Stimulated activated memory B cell treated with anti-CD40 and anti-IgM and Interleukin-4, amounts not matched to agents 10 μg/mL and 1 μg/mL and 100 μg/mL, for 72 hours (primary cell): ENCODE results near the gene CROCC.
"Not testable (repeated sequence)": the region's sequence is repeated elsewhere in the genome, so short reads cannot be mapped to it uniquely, and the experiment has no call there.

Experiments used
- ATAC-seq: fragments of 150-1000 bp; cut with Tn5 transposase; 2 replicates; pipeline ENCODE4 v1.10.0; 2021
- H3K27ac Mint-ChIP-seq: one replicate; pipeline ENCODE4 v1.8.0; 2022; ENCODE audit warnings: mild to moderate bottlenecking, mixed read lengths
- H3K27me3 Mint-ChIP-seq: one replicate; pipeline ENCODE4 v1.8.0; 2022; ENCODE audit warnings: mixed read lengths
- H3K36me3 Mint-ChIP-seq: one replicate; pipeline ENCODE4 v1.8.0; 2022; ENCODE audit warnings: mixed read lengths
- H3K4me1 Mint-ChIP-seq: one replicate; pipeline ENCODE4 v1.8.0; 2022; ENCODE audit warnings: mixed read lengths
- H3K4me3 Mint-ChIP-seq: one replicate; pipeline ENCODE4 v1.8.0; 2022; ENCODE audit warnings: mild to moderate bottlenecking, moderate library complexity, mixed read lengths
- H3K9me3 Mint-ChIP-seq: one replicate; pipeline ENCODE4 v1.8.0; 2022; ENCODE audit warnings: mixed read lengths

The CROCC gene

GRCh38 chr1:16920951-16921350 is 780 bp upstream of the CROCC start:
- H3K27me3 Mint-ChIP-seq, result no peaks in the 10 kb centered on the region
- H3K36me3 Mint-ChIP-seq, result no peaks in the 10 kb centered on the region
- no peaks in the 10 kb centered on the region for H3K9me3 Mint-ChIP-seq
- H3K4me3 Mint-ChIP-seq, result no peak overlapping the region
- ATAC-seq, result no peak
- no peak overlapping the region for H3K27ac Mint-ChIP-seq
- H3K4me1 Mint-ChIP-seq, result peaks cover 28% of the 10 kb centered on the region

GRCh38 chr1:16922466-16922865 is 735 bp downstream of the CROCC start:
- Mint-ChIP-seq H3K4me3 (no peak overlapping the region), H3K27ac (no peak overlapping the region), H3K36me3 (no peaks in the 10 kb centered on the region)

DNA sequence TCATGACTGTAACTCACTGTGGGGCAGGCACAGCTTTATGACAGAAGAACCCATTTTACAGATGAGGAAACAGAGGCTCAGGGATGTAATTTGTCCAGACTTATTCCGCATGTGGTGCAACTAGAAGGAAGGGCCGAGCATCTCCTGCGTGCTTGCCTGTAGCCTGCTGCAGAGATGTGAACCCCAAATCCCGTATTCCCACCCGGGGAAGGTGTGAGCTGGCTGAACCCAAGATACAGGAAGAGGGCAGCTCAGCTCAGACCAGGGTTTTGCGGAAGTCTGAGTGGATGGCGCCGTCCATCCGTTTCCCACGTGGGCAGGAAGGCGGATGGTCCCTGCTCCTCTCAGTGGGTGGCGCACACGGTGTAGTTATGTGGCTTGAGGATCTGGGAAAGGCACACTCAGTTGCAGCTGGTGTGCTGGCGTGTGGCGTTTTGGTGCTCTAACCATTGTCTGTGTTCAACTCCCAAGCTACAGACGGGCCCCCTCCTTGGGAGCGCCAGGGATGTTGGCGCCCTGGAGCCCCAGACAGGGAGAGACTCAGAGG is 1.2 kb downstream of the CROCC start:
- no peak overlapping the region for H3K4me3 Mint-ChIP-seq
- no peaks in the 10 kb centered on the region for H3K36me3 Mint-ChIP-seq
- ATAC-seq, result no peak
- H3K27me3 Mint-ChIP-seq, result no peaks in the 10 kb centered on the region
- H3K4me1 Mint-ChIP-seq, result peaks cover 32% of the 10 kb centered on the region
- H3K27ac Mint-ChIP-seq, result no peak overlapping the region
- H3K9me3 Mint-ChIP-seq, result no peaks in the 10 kb centered on the region

More at GRCh38 chr1:16922466-16922865, 735 bp downstream of the CROCC start:
- Mint-ChIP-seq H3K9me3 (no peaks in the 10 kb centered on the region), H3K4me1 (peaks cover 29% of the 10 kb centered on the region), H3K27me3 (no peaks in the 10 kb centered on the region)
- no peak for ATAC-seq

DNA sequence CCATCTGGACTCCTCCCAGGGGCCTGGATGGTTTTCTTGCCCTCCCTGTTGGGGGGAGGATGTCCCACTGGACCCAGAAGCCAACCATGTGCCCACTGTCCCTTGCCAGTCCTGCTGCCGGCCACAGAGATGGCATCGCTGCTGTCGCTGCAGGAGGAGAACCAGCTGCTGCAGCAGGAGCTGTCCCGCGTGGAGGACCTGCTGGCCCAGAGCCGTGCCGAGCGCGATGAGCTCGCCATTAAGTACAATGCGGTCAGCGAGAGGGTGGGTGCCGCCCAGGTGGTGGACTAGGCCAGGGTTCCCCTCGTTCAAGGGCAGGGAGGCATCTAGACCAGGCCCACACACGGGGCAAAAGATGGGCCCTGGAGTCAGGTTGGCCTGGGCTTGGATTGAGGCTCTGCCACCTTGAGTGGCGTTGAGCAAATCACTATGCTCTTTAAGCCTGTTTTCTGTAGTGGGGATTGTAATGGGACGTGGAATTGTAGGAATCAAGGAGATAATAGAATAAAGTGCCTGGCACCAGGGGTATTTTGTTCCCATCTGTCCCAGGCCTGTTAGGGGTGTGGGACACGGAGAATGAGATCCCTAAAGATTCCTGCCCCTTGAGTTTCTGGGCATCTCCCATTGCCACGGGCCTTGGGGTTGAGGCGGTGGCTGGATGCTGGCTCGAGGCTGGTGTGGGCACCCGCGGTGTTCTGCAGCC is 2.6 kb downstream of the CROCC start:
- no peak overlapping the region for H3K27ac Mint-ChIP-seq
- no peak for ATAC-seq
- no peak overlapping the region for H3K4me3 Mint-ChIP-seq
- no peaks in the 10 kb centered on the region for H3K27me3 Mint-ChIP-seq
- H3K36me3 Mint-ChIP-seq, result no peaks in the 10 kb centered on the region
- H3K4me1 Mint-ChIP-seq, result peaks cover 35% of the 10 kb centered on the region
- H3K9me3 Mint-ChIP-seq, result no peaks in the 10 kb centered on the region

- no peak for ATAC-seq
- H3K27me3 Mint-ChIP-seq, result no peaks in the 10 kb centered on the region
- H3K9me3 Mint-ChIP-seq, result no peaks in the 10 kb centered on the region
- no peaks in the 10 kb centered on the region for H3K36me3 Mint-ChIP-seq
- peak overlapping the region; percentile 55 for H3K27ac Mint-ChIP-seq
- H3K4me1 Mint-ChIP-seq, result peaks cover 35% of the 10 kb centered on the region
- H3K4me3 Mint-ChIP-seq, result no peak overlapping the region
These were observed 3.3 kb downstream of the CROCC start for GRCh38 chr1:16924919-16925477.

DNA sequence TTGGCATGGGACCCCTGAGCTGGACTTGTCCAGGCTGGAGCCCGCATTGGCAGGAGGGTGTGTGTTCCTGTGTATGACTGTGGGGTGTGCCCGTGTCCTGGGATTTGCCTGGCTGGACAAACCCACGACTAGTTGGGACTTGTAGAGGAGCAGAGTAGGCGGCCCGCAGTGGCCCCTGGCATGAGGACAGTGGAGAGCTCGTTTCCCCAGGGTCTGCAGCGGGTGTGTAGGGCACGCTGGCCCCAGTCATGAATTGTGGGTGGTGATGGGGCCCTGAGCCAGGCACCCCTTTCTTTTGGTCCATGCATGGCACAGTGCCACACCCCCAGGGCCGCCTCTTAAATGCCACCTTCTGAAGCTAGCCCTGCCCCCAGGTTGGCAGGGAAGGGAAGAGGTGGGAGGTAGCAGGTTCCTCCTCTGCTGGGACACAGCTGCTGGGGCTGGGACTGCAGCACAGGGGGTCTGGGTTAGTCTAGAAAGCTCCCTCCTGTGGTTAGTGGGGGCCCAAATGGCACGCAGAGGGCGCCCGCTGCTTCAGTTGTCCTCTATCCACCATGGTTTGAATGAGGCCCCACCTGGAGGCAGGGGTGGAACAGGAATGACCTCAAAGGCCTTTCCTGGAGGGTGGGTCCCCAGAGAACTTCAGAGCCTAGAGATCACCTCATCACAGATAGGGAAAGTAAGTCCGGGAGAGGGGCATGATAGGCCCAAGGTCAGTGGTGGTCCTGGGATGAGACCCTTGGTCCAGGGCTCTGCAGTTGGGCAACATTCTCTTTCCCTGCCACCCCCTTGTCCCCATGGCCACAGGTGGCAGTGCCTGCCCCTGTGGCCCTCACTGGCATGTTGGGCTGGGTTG is 4.1 kb downstream of the CROCC start:
- Mint-ChIP-seq H3K27me3 (no peaks in the 10 kb centered on the region), H3K27ac (peak overlapping the region; percentile 55), H3K36me3 (peaks cover 3% of the 10 kb centered on the region), H3K9me3 (no peaks in the 10 kb centered on the region), H3K4me1 (peaks cover 35% of the 10 kb centered on the region), H3K4me3 (no peak overlapping the region)
- ATAC-seq, result no peak

DNA sequence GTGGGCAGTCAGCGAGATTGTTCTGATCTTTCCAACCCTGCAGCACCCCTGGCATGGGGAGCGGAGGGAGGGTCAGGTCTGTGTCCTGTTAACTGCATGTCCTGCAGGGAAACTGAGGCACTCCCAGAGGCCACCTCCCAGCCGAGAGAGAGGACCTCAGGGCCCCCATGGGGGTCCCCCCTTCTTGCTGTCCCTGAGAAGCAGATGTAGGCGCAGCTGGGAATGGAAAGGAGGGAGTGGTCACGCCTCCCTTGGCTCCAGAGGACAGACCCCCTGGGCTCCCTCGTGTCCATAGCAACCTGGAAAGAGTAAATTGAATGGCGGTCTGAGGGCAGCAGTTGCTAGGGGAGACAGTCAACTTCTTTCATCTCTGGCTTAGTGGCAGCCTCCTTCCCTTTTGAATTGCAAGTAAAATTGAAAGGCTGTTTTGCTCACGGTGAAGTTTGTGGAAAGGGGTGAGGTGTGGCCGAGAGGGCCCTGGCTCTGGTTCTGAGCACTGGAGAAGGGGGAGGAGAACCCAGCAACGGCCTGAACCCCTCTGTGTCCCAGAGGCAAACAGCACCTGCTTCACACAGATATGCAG is 4.9 kb downstream of the CROCC start:
- Mint-ChIP-seq H3K36me3 (peaks cover 5% of the 10 kb centered on the region), H3K9me3 (no peaks in the 10 kb centered on the region), H3K4me3 (no peak overlapping the region), H3K27ac (no peak overlapping the region), H3K4me1 (peaks cover 31% of the 10 kb centered on the region), H3K27me3 (no peaks in the 10 kb centered on the region)
- ATAC-seq, result no peak

DNA sequence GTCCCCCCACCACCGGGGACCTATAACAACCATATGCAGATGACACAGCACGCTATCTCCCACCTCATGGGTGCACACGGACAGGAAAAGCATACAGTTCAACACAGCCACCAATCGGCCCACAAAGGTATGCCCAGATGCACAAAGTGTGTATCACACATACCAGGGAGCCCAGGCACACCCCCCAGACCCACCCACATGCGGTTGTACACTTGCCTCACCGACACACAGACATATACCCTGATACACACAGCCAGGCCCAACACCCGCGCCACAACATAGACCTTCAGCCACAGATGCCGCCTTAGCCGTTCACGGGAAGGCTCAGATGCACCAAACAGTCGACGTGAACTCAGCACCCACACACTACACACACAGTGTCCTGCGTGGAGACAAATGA is 5.5 kb downstream of the CROCC start:
- Mint-ChIP-seq H3K4me3 (no peak overlapping the region), H3K27ac (no peak overlapping the region), H3K36me3 (peaks cover 6% of the 10 kb centered on the region), H3K27me3 (no peaks in the 10 kb centered on the region), H3K4me1 (peaks cover 25% of the 10 kb centered on the region), H3K9me3 (no peaks in the 10 kb centered on the region)
- ATAC-seq, result no peak

GRCh38 chr1:16927711-16928485 is 6.2 kb downstream of the CROCC start:
- no peak for ATAC-seq

DNA sequence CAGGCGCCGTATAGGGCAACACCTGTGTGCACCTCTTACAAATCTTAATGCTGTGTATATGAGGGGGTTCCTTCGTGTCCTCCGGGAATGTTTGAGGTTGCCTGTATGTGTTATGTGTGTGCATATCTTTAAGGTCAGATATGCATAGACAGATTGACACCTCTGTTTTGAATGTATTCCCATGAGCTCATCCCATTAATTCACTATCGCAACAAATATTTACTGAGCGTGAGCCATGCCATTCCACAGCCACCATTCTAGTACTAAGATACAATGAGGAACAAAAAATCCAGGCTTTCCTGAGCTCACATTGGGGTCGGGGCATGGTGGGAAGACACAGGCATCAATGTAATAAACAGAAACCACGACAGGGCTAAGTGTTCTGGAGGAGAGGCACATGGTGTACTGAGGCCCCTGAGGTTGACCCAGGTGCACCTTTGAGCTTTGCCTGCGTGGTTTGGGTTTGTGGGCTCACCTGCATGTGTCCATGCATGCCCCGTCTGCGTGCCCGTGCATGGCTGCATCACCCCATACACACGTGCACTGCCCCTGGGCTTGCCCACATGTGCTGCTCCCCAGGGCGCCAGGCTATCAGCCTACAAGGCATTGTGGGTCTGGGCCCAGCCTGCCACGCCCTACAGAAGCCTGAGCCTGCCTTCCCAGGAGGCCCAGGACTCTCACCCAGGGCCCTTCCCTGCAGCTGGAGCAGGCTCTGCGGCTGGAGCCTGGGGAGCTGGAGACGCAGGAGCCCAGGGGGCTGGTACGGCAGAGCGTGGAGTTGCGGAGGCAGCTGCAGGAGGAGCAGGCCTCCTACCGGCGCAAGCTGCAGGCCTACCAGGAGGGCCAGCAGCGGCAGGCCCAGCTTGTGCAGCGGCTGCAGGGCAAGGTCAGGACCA is 7.7 kb downstream of the CROCC start:
- not testable (repeated sequence) for H3K4me3 Mint-ChIP-seq, H3K9me3 Mint-ChIP-seq, H3K27me3 Mint-ChIP-seq, H3K27ac Mint-ChIP-seq, ATAC-seq
- Mint-ChIP-seq H3K36me3 (peaks cover 11% of the 10 kb centered on the region), H3K4me1 (peaks cover 25% of the 10 kb centered on the region)

More at GRCh38 chr1:16927711-16928485, 6.2 kb downstream of the CROCC start:
- Mint-ChIP-seq H3K4me1 (peaks cover 25% of the 10 kb centered on the region), H3K36me3 (peaks cover 11% of the 10 kb centered on the region), H3K27me3 (no peaks in the 10 kb centered on the region), H3K9me3 (no peaks in the 10 kb centered on the region), H3K27ac (no peak overlapping the region), H3K4me3 (no peak overlapping the region)

GRCh38 chr1:16931206-16931934 is 9.6 kb downstream of the CROCC start:
- not testable (repeated sequence) for ATAC-seq, H3K4me3 Mint-ChIP-seq, H3K27me3 Mint-ChIP-seq, H3K27ac Mint-ChIP-seq, H3K9me3 Mint-ChIP-seq
- Mint-ChIP-seq H3K4me1 (peaks cover 11% of the 10 kb centered on the region), H3K36me3 (peaks cover 18% of the 10 kb centered on the region)

- H3K27ac Mint-ChIP-seq, result not testable (repeated sequence)
These were observed 12.2 kb downstream of the CROCC start for GRCh38 chr1:16933945-16934344.

DNA sequence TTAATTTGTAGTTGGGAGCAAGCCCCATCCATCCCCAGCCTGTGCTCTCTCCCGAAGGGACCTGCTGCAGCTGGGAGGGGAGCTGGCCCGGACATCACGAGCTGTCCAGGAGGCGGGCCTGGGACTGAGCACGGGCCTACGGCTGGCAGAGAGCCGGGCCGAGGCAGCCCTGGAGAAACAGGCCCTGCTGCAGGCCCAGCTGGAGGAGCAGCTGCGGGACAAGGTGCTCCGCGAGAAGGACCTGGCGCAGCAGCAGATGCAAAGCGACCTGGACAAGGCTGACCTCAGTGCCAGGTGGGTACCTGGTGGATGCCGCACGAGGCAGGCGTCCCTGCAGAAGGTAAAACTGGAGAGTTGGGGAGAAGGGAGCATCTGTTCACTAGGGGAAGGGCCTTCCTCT is 14.8 kb downstream of the CROCC start:
- not testable (repeated sequence) for H3K4me1 Mint-ChIP-seq, H3K9me3 Mint-ChIP-seq, H3K27me3 Mint-ChIP-seq, H3K27ac Mint-ChIP-seq, ATAC-seq, H3K4me3 Mint-ChIP-seq
- H3K36me3 Mint-ChIP-seq, result peaks cover 30% of the 10 kb centered on the region

More at GRCh38 chr1:16933945-16934344, 12.2 kb downstream of the CROCC start:
- peaks cover 30% of the 10 kb centered on the region for H3K36me3 Mint-ChIP-seq
- not testable (repeated sequence) for H3K27me3 Mint-ChIP-seq, ATAC-seq, H3K4me3 Mint-ChIP-seq, H3K4me1 Mint-ChIP-seq, H3K9me3 Mint-ChIP-seq
